ENCODE measurements around the gene MFSD12. TPM values are rescaled to one million over a fixed set of nuclear protein-coding genes. Genes with fewer than 3 reads are reported as not detected.

The MFSD12 gene
- total and polyA plus RNA-seq, 2 donors (not counting 3 experiments of a cell fraction or from before 2014, with no cell fraction given) = 51.7 to 78.9 TPM

- dilution Hi-C loops (cut with MboI; ENCODE audit: extremely low pct_ligation_motif_present, low sequenced_read_pairs) (no loop called here), intact Hi-C loops (cut with micrococcal nuclease) (no loop called here)
- no peaks in the 10 kb centered on the region for H3K4me1 ChIP-seq (ENCODE audit: control insufficient read depth, extremely low read depth, insufficient read depth, low read length)
- DNase-seq (ENCODE audit: low read depth, low spot score) (no peak), FAIRE-seq (no peak)
- H3K27me3 ChIP-seq (ENCODE audit: control insufficient read depth in 2 of 2, insufficient read depth in 2 of 2, low read length in 2 of 2) = no peaks in the 10 kb centered on the region
- TF ChIP-seq GATA2 (IDR thresholded peaks at IDR 0.05; ENCODE audit: insufficient read depth, insufficient read length, low read depth, low read length) (no peak), POLR2AphosphoS5 (IDR thresholded peaks at IDR 0.05; ENCODE audit: insufficient read depth, low read depth, low read length) (no peak), POLR2A (IDR thresholded peaks at IDR 0.05; ENCODE audit: low read depth, low read length) (no peak), CTCF (IDR thresholded peaks at IDR 0.05; ENCODE audit: extremely low read depth in 1 of 2, insufficient read depth in 1 of 2, low read depth in 1 of 2, low read length in 2 of 2) (no peak), EZH2 (IDR thresholded peaks at IDR 0.05; ENCODE audit: borderline replicate concordance, low read depth, low read length, severe bottlenecking) (no peak), MYC (IDR thresholded peaks at IDR 0.05; ENCODE audit: low read depth, low read length) (no peak), JUN (IDR thresholded peaks at IDR 0.05; ENCODE audit: borderline replicate concordance, insufficient read depth, insufficient read length, low read depth) (no peak), FOS (IDR thresholded peaks at IDR 0.05; ENCODE audit: borderline replicate concordance, insufficient read depth, low read length) (no peak), MAX (IDR thresholded peaks at IDR 0.05; ENCODE audit: insufficient read depth, insufficient read length) (no peak)
- BruUV-seq (replicated peaks) = no TSS peak
- no peaks in the 10 kb centered on the region for H3K79me2 ChIP-seq (ENCODE audit: control insufficient read depth, insufficient read depth, low read length)
- no peaks in the 10 kb centered on the region for H3K9me3 ChIP-seq (replicated peaks; ENCODE audit: control insufficient read depth, insufficient read depth, low read length)
- no peak overlapping the region for H2AFZ ChIP-seq (ENCODE audit: low read depth, low read length)
- POLR2A ChIA-PET = no interaction called here
- no peak overlapping the region for H3K4me3 ChIP-seq (replicated peaks in 1 of 3; ENCODE audit: insufficient read depth in 1 of 3, low read depth in 1 of 3, low read length in 3 of 3)
- H3K36me3 ChIP-seq (ENCODE audit: control insufficient read depth in 2 of 2, extremely low read depth in 1 of 2, insufficient read depth in 2 of 2, low read length in 2 of 2) = peaks cover 0 to 10% of the 10 kb centered on the region in 2 experiments
- no peak overlapping the region for H3K27ac ChIP-seq (ENCODE audit: insufficient read depth, low read depth, low read length)
- CTCF ChIA-PET = interaction anchor here (1.4 to 2.8 kb wide), 4 partner anchors 13 to 168 kb away, joined by 4 to 34 read pairs (median 25); partner anchors contain the start of genes MFSD12 and TJP3
- H3K9me1 ChIP-seq (replicated peaks; ENCODE audit: control insufficient read depth, extremely low read depth, insufficient read depth, low read length) = no peaks in the 10 kb centered on the region
- no peak overlapping the region for H3K4me2 ChIP-seq (ENCODE audit: insufficient read depth, low read length)
- no peak overlapping the region for H3K9ac ChIP-seq (replicated peaks; ENCODE audit: extremely low read depth, insufficient read depth, low read length)
- H4K20me1 ChIP-seq (replicated peaks; ENCODE audit: control insufficient read depth, extremely low read depth, insufficient read depth, low read length) = no peaks in the 10 kb centered on the region
Observed at GRCh38 chr19:3543150-3544057, 14.0 kb downstream of the MFSD12 start.

Data from endothelial cell of umbilical vein (primary cell).